HG03175 (cell line): Measurements from ENCODE around the gene TMPRSS11F.

Source experiments
- ATAC-seq: cut with Tn5 transposase; IDR thresholded peaks from one replicate; pipeline ENCODE4 v1.9.1; 2021; ENCODE audit warnings: mild to moderate bottlenecking, moderate library complexity; ENCODE audit not compliant: unreplicated experiment

TMPRSS11F gene

GRCh38 chr4:68079928-68080327 lies 49.7 kb downstream of the TMPRSS11F start:
- no peak for ATAC-seq

GRCh38 chr4:68077737-68078136 lies 51.9 kb downstream of the TMPRSS11F start:
- ATAC-seq: no peak

DNA sequence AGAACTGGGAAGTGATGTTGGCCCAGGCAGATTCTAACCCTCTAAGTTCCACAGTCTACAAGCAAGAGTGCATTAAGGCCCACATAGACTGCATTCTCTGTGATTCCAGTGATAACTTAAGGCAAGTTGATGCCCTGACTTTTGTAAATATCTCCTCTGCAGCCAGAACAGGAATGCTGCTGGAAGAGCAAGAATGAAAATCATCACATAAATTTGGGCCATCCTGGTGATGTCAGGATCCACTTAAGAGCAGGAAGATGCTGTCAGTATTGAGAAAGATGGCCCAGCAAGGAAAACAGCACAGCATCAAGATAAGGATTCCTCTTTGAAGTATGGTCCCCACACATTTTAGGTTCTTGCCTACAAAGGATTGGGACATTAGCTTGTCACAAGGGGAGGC lies 52.4 kb downstream of the TMPRSS11F start:
- ATAC-seq: no peak

DNA sequence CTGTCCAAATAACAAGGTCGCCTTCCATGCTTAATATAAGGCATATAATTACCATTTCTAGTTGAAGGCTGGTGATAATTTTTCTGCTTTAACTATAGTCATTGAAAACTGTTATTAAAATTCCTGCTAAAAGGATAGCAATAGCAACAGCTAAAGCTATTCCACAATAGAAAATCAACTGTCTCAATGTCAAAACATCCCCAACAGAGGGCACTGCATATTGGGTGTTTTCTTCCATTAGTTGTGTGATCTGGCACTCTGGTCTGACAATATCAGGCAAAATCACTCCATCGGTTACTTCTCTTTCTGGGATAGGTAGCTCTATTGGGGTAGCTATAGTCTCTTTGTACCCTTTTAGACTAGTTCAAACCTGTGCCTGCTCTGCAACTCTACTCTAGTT lies 53.5 kb downstream of the TMPRSS11F start:
- ATAC-seq: no peak

GRCh38 chr4:68074397-68074796 lies 55.3 kb downstream of the TMPRSS11F start:
- no peak for ATAC-seq

GRCh38 chr4:68070302-68070701 lies 59.4 kb downstream of the TMPRSS11F start:
- no peak for ATAC-seq

DNA sequence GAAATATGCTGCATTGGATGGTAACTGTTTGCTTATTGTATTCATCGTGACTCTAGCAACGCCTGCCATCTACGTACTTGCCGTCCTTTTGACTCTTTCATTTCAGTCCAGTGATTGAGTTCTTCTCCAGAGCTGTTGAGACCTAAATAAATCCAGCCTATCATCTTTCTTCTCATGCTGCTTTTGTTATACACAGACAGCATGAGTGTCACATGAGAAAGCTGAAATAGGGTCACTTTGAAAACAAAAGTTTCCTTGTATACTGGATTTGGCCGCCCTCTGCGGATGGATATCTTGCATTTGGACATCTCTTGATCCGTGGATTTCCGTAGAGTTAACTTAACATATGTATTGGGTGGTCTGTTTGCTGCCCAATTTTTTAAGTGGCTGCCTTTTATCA lies 67.2 kb downstream of the TMPRSS11F start:
- ATAC-seq: no peak

DNA sequence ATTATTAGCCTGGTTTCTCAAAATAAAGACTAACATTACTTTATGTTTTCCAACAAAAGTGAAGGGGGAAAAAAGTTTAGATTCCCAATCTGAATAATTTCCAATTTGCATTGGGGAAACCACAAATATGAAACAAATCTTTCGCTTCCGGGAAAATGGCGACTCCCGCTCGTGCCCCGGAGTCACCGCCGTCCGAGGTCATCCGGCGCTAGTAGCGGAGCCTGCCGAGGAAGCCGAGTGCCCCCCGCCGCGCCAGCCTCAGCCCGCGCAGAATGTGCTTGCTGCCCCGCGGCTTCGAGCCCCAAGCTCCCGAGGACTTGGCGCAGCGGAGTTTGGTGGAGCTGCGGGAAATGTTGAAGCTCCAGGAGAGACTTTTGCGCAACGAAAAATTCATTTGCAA lies 91.4 kb downstream of the TMPRSS11F start:
- no peak for ATAC-seq

DNA sequence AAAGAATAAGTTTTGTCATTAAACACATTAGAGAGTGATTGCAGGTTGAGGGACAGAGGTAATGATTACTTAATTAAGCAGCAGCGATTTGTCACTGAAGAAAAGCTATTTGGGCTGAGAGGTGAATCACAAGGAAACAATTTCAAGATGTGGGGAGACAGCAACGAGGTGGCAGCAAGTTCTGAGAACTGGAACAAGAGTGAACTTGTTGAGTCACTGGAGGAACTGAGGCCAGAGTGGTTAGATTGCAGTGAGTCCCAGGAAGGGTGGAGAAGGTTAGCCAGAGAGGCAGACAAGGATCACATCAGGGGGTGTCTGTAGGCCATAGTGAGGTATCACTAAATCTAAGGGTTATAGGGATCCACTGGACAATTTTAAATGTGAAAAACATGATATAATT lies 108.5 kb downstream of the TMPRSS11F start:
- no peak for ATAC-seq

GRCh38 chr4:68011684-68012083 lies 118.0 kb downstream of the TMPRSS11F start:
- no peak for ATAC-seq
